ENCODE data around the gene VCP. TPM values are rescaled to one million over a fixed set of nuclear protein-coding genes. Genes with fewer than 3 reads are reported as not detected.

VCP gene
- total RNA-seq, 4 donors from 2014 or later, result 160 to 254 (median 186) TPM

DNA sequence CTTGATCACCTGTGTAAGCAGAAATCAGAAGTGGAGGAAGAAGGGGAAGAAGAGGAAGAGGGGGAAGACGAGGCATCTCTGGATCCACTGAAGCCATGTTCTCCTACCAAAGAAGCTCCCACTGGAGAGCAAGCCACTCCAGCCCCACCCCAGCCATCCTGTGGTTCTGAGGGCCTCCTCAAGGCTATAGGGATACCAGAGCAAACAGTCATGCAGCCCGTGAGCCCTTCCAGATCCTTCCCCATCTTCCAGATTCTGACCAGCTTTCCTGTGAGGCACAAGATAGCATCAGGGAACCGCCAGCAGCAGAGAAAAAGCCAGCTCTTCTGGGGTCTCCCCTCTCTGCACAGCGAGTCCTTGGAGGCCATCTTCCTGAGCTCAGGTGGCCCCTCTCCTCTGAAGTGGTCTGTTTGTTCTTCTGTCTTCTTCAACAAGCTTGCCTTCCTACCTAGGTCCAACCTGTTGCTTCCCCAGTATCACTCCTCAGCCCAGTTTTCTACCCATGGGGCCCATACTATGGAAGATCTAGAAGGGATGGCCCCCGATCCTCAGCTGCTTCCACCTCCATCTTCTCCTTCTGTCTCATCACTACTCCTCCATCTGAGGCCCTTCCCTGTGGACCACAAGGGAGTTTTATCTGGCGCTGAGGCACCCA is 29.4 kb downstream of the VCP start:
- 83 to 97% methylated on average over 6 of the region's 6 CpGs for WGBS, 2 donors
- Histone ChIP-seq H3K36me3 (peaks cover 0 to 46% (median 0%) of the 10 kb centered on the region in 3 donors), H3K27ac (no peak overlapping the region), H3K27me3 (no peaks in the 10 kb centered on the region), H3K4me1 (peaks cover 0 to 6% (median 0%) of the 10 kb centered on the region in 3 donors), H3K4me3 (no peak overlapping the region), H3K9me3 (no peaks in the 10 kb centered on the region)
- intact Hi-C loops (cut with DNase I), result no loop called here
- DNase-seq, result no peak
- no peak for TF ChIP-seq POLR2A (IDR thresholded peaks at IDR 0.05)
- TF ChIP-seq, protein P1, sequence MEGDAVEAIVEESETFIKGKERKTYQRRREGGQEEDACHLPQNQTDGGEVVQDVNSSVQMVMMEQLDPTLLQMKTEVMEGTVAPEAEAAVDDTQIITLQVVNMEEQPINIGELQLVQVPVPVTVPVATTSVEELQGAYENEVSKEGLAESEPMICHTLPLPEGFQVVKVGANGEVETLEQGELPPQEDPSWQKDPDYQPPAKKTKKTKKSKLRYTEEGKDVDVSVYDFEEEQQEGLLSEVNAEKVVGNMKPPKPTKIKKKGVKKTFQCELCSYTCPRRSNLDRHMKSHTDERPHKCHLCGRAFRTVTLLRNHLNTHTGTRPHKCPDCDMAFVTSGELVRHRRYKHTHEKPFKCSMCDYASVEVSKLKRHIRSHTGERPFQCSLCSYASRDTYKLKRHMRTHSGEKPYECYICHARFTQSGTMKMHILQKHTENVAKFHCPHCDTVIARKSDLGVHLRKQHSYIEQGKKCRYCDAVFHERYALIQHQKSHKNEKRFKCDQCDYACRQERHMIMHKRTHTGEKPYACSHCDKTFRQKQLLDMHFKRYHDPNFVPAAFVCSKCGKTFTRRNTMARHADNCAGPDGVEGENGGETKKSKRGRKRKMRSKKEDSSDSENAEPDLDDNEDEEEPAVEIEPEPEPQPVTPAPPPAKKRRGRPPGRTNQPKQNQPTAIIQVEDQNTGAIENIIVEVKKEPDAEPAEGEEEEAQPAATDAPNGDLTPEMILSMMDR (IDR thresholded peaks at IDR 0.05), result no peak

DNA sequence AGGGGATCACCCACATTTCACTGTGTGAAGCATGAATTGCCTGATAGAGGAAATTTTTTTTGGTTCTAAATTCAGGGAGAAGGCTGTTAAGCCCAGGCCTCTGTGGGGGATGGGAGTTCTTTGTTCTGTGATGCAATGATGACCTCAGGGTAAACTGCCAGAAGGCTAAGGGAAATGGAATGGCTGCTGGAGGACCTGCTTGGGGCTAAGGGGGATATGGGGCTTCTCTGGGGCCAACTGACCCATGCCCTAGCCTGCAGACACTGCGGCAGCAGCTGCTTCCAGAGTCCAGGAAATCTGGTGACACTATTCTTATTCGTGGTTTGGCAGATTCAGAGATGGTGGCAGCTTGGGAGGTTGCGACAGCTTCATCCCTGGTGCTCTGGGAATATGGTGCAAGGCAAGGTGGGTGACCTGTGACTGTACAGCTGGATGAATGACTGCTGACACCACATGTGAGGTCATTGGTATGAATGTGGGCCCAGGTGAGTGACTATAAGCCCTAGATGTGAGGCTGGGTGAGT is 30.3 kb downstream of the VCP start:
- H3K36me3 ChIP-seq, result peaks cover 0 to 45% (median 0%) of the 10 kb centered on the region in 3 donors
- H3K9me3 ChIP-seq, result no peaks in the 10 kb centered on the region
- intact Hi-C loops (cut with DNase I), result no loop called here
- no peak for DNase-seq
- WGBS, 2 donors, result 100% methylated on average over 1 of the region's 3 CpGs; no CpG with 5 or more reads in 1 of the 2 donors
- no peak overlapping the region for H3K27ac ChIP-seq
- H3K4me1 ChIP-seq, result peaks cover 0 to 6% (median 0%) of the 10 kb centered on the region in 3 donors
- H3K27me3 ChIP-seq, result no peaks in the 10 kb centered on the region
- no peak for TF ChIP-seq POLR2A (IDR thresholded peaks at IDR 0.05)
- TF ChIP-seq, protein P1 (IDR thresholded peaks at IDR 0.05), result no peak
- no peak overlapping the region for H3K4me3 ChIP-seq

DNA sequence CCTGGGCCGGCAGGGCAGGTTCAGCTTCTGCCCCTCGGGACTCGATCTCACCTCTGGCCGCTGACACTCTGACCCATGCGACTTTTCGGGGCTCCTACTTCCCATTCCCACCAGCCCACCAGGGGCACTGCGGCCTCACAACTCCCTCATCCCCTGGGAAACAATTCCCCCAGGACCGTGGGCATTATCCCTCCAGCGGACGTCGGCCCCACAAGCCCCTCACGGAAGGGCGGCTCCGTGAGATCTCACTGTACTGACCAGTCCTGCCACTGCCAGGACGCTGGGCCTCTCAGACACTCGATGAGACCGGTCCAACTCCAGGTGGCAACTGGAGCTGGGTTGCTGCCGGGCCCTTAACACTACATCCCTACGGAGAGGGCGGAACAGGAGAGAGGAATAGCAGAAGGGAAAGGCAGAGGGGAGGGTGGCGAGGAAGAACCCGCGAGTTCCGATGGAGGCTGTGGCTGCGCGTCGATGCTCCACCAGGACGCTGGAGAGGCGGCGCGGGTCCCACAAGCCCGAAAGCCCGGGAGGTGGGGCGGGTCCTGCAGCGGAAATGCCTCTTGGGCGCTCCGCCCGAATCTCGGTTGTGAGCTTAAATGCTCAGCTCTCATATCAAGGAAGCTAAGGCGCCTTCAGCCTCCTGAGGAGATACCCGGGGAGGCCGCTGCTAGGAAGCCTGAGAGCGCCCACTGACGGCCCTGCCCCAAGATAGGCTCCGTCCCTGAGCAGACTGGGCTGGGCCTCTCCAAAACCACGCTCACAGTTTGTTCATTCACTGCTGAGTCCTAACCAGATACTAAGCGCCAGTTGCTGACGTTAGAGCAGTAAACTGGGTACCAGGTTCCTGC is 36.3 kb downstream of the VCP start:
- Histone ChIP-seq H3K9me3 (no peaks in the 10 kb centered on the region), H3K4me1 (peaks cover 0 to 10% (median 9%) of the 10 kb centered on the region in 3 donors), H3K4me3 (peak overlapping the region; percentile 1 to 52 (median 22)), H3K27me3 (no peaks in the 10 kb centered on the region), H3K36me3 (peaks cover 0 to 7% (median 0%) of the 10 kb centered on the region in 3 donors), H3K27ac (peak overlapping the region in 2 of 4 donors; percentile 4 to 41)
- intact Hi-C loops (cut with DNase I), result no loop called here
- 56 to 57% methylated on average over 19 to 26 of the region's 48 CpGs for WGBS, 2 donors
- no peak for TF ChIP-seq POLR2A (IDR thresholded peaks at IDR 0.05)
- TF ChIP-seq, protein P1 (IDR thresholded peaks at IDR 0.05), result no peak
- no peak for DNase-seq

DNA sequence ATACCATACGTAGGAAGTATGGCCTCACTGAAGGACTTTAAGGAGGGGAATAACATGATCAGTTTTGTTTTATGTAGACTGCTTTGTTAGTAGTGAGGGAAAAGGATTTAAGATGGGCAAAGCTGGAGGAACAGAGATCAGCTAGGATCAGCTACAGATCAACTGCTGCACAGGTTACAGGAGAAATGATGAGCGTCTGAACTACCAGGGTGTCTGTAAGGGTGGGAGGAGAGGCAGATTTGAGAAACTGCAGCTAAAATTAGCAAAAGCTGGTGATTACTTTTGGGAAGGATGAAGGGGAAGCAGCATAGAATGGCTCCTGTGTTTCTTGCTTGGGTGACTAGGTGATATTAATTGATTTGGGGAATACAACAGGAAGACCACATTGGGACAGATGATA is 39.3 kb downstream of the VCP start:
- intact Hi-C loops (cut with DNase I), result no loop called here
- Histone ChIP-seq H3K36me3 (peaks cover 0 to 7% (median 0%) of the 10 kb centered on the region in 3 donors), H3K4me1 (peaks cover 0 to 10% (median 9%) of the 10 kb centered on the region in 3 donors), H3K27ac (no peak overlapping the region), H3K4me3 (no peak overlapping the region), H3K27me3 (no peaks in the 10 kb centered on the region), H3K9me3 (no peaks in the 10 kb centered on the region)
- no peak for TF ChIP-seq POLR2A (IDR thresholded peaks at IDR 0.05)
- TF ChIP-seq, protein P1 (IDR thresholded peaks at IDR 0.05), result no peak
- 95 to 97% methylated on average over 2 of the region's 2 CpGs for WGBS, 2 donors
- no peak for DNase-seq

DNA sequence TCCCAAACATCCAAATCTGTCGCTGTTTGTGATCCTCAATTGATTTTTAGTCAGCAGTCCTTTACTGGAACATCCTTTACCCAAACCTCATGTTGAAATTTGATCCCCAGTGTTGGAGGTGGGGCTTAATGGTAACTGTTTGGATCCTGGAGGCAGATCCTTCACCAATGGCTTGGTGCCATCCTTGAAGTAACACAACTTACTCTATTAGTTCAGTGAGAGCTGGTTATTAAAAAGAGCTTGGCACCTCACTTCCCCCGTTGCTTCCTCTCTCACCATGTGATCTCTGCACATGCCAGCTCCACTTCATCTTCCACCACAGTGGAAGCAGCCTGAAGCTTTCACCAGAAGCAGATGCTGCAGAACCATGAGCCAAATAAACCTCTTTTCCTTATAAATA is 42.6 kb downstream of the VCP start:
- Histone ChIP-seq H3K9me3 (no peaks in the 10 kb centered on the region), H3K27ac (no peak overlapping the region), H3K4me1 (peaks cover 0 to 7% (median 0%) of the 10 kb centered on the region in 3 donors), H3K27me3 (no peaks in the 10 kb centered on the region), H3K36me3 (no peaks in the 10 kb centered on the region), H3K4me3 (no peak overlapping the region)
- intact Hi-C loops (cut with DNase I), result no loop called here
- DNase-seq, result no peak
- WGBS, 2 donors, result 26 to 60% methylated on average over 2 of the region's 2 CpGs
- TF ChIP-seq, protein P1 (IDR thresholded peaks at IDR 0.05), result no peak
- TF ChIP-seq POLR2A (IDR thresholded peaks at IDR 0.05), result no peak
